Parathyroid adenoma (tissue), 2 donors: ENCODE results near the gene NLK.
A peak's percentile ranks its signal among the peaks of the same experiment; 100 is the strongest.
"Not testable (repeated sequence)": the region's sequence is repeated elsewhere in the genome, so short reads cannot be mapped to it uniquely, and the experiment has no call there.

Source experiments
- H2AFZ ChIP-seq: fragments of 300-600 bp; sonication (generic); one replicate; pipeline ENCODE4 v1.7.0; 2017; ENCODE audit warnings: antibody characterized with exemption, mild to moderate bottlenecking
- H3K27ac ChIP-seq: fragments of 300-600 bp; sonication (generic); one replicate; pipeline ENCODE4 v1.7.0; 2017
- H3K27me3 ChIP-seq: fragments of 300-600 bp; sonication (generic); one replicate; pipeline ENCODE4 v1.7.0; 2017; ENCODE audit warnings: low read length; ENCODE audit not compliant: control insufficient read depth, insufficient read depth
- H3K36me3 ChIP-seq: fragments of 300-600 bp; sonication (generic); one replicate; pipeline ENCODE4 v1.7.0; 2017; ENCODE audit warnings: low read length; ENCODE audit not compliant: control insufficient read depth, insufficient read depth
- H3K4me1 ChIP-seq: fragments of 300-600 bp; sonication (generic); one replicate; pipeline ENCODE4 v1.7.0; 2017; ENCODE audit warnings: control low read depth
- H3K4me2 ChIP-seq: fragments of 300-600 bp; sonication (generic); one replicate; pipeline ENCODE4 v1.7.0; 2017; ENCODE audit warnings: low read length
- H3K4me3 ChIP-seq: fragments of 300-600 bp; sonication (generic); one replicate; pipeline ENCODE4 v1.7.0; 2017; ENCODE audit warnings: low read depth, low read length
- H3K79me2 ChIP-seq: fragments of 300-600 bp; sonication (generic); one replicate; pipeline ENCODE4 v1.7.0; 2017; ENCODE audit warnings: control low read depth
- H3K9ac ChIP-seq: fragments of 300-600 bp; sonication (generic); one replicate; pipeline ENCODE4 v1.7.0; 2017; ENCODE audit warnings: mild to moderate bottlenecking
- H3K9me3 ChIP-seq: fragments of 300-600 bp; sonication (generic); one replicate; pipeline ENCODE4 v1.7.0; 2017; ENCODE audit warnings: low read length; ENCODE audit not compliant: control insufficient read depth
- TF ChIP-seq, protein P1 (sequence below): fragments of 300-600 bp; sonication (generic); IDR thresholded peaks from one replicate; pipeline ENCODE4 v1.7.0; 2017; ENCODE audit warnings: antibody characterized with exemption, mild to moderate bottlenecking
- donor health status: primary hyperparathyroidism.

Gene NLK

GRCh38 chr17:28230011-28230410, 187.5 kb downstream of the NLK start:
- H3K4me3 ChIP-seq = peak overlapping the region; percentile 65
- H3K9me3 ChIP-seq = no peaks in the 10 kb centered on the region
- peaks cover 33% of the 10 kb centered on the region for H3K4me1 ChIP-seq
- peak overlapping the region; percentile 54 for H3K4me2 ChIP-seq
- H3K9ac ChIP-seq = no peak overlapping the region
- peak overlapping the region; percentile 99 for H3K27ac ChIP-seq
- TF ChIP-seq, protein P1, sequence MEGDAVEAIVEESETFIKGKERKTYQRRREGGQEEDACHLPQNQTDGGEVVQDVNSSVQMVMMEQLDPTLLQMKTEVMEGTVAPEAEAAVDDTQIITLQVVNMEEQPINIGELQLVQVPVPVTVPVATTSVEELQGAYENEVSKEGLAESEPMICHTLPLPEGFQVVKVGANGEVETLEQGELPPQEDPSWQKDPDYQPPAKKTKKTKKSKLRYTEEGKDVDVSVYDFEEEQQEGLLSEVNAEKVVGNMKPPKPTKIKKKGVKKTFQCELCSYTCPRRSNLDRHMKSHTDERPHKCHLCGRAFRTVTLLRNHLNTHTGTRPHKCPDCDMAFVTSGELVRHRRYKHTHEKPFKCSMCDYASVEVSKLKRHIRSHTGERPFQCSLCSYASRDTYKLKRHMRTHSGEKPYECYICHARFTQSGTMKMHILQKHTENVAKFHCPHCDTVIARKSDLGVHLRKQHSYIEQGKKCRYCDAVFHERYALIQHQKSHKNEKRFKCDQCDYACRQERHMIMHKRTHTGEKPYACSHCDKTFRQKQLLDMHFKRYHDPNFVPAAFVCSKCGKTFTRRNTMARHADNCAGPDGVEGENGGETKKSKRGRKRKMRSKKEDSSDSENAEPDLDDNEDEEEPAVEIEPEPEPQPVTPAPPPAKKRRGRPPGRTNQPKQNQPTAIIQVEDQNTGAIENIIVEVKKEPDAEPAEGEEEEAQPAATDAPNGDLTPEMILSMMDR = no peak
- H3K79me2 ChIP-seq = peaks cover 6% of the 10 kb centered on the region
- peak overlapping the region; percentile 12 for H2AFZ ChIP-seq
- no peaks in the 10 kb centered on the region for H3K36me3 ChIP-seq
- no peaks in the 10 kb centered on the region for H3K27me3 ChIP-seq

DNA sequence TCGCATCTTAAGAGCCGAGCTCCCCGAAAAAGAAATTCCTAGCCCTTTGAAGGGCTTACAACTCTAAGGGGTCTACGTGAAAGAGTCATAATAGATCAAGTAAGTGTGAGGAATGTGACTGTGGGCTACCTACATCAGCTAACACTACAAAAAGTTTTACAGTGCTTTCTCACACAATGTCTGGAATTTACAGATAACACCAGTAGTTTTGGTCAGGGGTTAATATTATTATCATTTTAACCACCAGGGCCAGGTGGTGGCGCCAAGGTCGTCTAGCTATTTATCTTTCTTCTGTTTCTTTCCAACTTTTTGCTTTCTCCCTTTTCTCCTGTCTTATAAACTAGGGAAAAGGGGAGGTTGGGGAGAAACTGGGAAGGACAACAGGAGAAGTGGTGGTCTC, 188.1 kb downstream of the NLK start:
- H3K4me2 ChIP-seq = peak overlapping the region; percentile 69
- H3K4me3 ChIP-seq = peak overlapping the region; percentile 65
- H3K36me3 ChIP-seq, H3K9me3 ChIP-seq, H3K79me2 ChIP-seq, H3K9ac ChIP-seq, H3K27me3 ChIP-seq: not testable (repeated sequence)
- TF ChIP-seq, protein P1 = peak; percentile 16
- H3K4me1 ChIP-seq = peaks cover 39% of the 10 kb centered on the region
- H2AFZ ChIP-seq = peak overlapping the region; percentile 12
- H3K27ac ChIP-seq = peak overlapping the region; percentile 99

DNA sequence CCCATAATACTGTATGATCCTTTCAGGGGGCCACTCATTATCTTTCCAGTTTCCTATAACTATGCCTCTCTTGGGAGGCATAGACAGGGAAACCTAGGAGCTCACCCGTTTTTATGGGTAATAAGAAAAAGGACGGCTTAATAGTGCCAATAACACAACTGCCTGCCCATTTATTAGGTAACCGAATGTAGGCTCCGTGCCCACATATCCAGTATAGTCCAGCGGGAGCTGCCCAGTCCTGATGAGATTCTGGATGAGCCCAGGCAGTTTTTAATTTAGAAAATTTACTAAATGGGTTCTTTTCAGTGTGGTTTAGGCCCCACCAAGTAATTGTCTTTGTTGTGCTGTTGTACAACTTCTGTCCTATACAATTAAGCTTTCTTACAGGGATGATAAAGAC, 189.1 kb downstream of the NLK start:
- H3K27me3 ChIP-seq, H2AFZ ChIP-seq, H3K36me3 ChIP-seq, H3K79me2 ChIP-seq, H3K9me3 ChIP-seq: not testable (repeated sequence)
- H3K27ac ChIP-seq = peak overlapping the region; percentile 99
- H3K4me2 ChIP-seq = peak overlapping the region; percentile 69
- H3K4me3 ChIP-seq = peak overlapping the region; percentile 65
- peaks cover 45% of the 10 kb centered on the region for H3K4me1 ChIP-seq
- peak overlapping the region; percentile 31 for H3K9ac ChIP-seq

DNA sequence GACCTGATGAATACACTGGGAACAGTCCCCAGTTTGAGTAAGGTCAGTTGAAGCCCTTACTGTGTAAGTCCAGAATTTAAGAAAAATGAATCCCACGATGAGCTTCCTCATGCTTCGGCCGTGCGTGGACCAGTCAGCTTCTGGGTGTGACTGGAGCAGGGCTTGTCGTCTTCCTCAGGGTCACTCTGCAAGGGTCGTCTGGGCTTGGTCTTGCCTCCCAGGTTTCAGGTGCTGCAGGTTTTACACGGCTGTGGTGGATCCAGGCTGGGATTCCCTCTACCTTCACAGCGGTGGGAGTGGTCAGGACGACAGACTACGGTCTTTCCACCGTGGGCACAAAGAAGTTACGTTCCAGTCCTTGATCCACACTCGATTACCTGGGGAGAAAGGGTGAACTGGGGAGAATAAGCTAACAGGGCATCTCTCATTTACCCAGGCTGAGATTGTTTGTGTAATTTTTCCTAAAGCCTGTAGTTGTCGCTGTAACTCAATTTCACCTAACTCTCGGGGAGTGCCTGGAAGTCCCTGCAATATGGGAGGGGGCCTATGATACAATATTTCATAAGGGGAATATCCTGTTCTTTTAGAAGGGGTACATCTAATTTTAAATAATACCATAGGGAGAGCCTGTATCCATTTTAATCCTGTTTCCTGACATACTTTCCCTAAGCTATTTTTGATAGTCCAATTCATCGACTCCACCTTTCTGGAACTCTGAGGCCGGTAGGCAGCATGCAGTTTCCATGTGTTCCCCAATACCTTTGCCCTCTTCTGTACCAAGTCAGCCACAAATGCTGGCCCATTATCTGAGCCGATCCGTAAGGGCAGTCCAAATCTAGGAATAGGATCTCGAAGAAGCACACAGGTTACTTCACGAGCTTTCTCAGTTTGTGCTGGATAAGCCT, 190.7 kb downstream of the NLK start:
- Histone ChIP-seq H3K4me1 (peaks cover 45% of the 10 kb centered on the region), H3K9ac (peak overlapping the region; percentile 85), H3K4me2 (peak overlapping the region; percentile 70), H2AFZ (peak overlapping the region; percentile 92), H3K4me3 (peak overlapping the region; percentile 65), H3K27ac (peak overlapping the region; percentile 99)
- not testable (repeated sequence) for H3K79me2 ChIP-seq, H3K36me3 ChIP-seq, H3K27me3 ChIP-seq, H3K9me3 ChIP-seq
- TF ChIP-seq, protein P1 = peak; percentile 83

DNA sequence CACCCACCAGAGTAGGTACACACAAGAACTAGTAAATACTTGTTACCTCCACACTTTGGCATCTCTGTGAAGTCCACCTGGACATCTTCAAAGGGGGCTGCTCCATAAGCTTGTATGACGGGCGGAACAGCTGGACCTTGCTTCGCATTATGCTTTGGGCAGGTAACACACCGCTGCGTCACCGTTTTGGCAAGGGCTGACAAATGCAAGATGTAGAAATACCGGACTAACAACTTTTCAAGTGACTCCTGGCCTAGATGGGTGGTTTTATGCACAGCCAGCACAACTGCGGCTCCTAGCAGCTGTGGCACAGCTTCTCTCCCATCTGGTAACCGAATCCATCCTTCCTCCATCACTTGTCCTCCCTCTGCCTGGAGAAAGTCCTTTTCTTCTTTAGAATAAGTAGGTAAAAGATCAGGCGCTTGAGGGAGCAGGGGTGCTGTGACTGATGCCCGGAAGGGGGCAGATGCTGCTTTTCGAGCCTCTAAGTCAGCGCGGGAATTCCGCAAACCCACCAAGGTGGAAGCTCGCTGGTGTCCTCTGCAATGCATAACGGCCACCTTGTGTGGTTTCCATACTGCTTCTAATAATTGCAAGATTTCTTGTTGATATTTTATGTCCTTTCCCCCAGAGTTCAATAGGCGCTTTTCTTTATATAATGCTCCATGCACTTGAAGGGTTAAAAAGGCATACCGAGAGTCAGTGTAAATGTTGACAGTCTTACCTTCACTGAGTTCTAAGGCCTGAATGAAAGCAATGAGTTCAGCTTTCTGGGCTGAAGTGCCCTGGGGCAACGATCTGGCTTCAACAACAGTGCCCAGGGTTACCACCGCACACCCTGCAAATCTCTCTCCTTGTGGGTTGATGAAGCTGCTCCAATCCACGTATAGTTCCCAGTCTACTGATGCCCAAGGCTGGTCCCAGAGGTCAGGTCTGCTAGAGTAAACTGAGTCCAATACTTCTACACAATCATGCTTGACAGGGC, 191.7 kb downstream of the NLK start:
- Histone ChIP-seq H3K9ac (peak overlapping the region; percentile 85), H3K4me1 (peaks cover 36% of the 10 kb centered on the region), H3K27ac (peak overlapping the region; percentile 99), H3K4me2 (peak overlapping the region; percentile 70), H2AFZ (peak overlapping the region; percentile 92), H3K4me3 (peak overlapping the region; percentile 65)
- TF ChIP-seq, protein P1 = peak; percentile 16
- not testable (repeated sequence) for H3K79me2 ChIP-seq, H3K9me3 ChIP-seq, H3K36me3 ChIP-seq, H3K27me3 ChIP-seq
